NCI-H146 treated with DMSO at 0.1 percent for 48 hours (cell line): Measurements from ENCODE around the gene IGF2BP1.
A peak's percentile ranks its signal among the peaks of the same experiment; 100 is the strongest.
"Not testable (repeated sequence)": the region's sequence is repeated elsewhere in the genome, so short reads cannot be mapped to it uniquely, and the experiment has no call there.

Experiments used
- DNase-seq: peaks from one replicate; lab custom pipeline; 2025; ENCODE audit not compliant: unreplicated experiment; lab: John Stamatoyannopoulos, UW

Gene IGF2BP1

DNA sequence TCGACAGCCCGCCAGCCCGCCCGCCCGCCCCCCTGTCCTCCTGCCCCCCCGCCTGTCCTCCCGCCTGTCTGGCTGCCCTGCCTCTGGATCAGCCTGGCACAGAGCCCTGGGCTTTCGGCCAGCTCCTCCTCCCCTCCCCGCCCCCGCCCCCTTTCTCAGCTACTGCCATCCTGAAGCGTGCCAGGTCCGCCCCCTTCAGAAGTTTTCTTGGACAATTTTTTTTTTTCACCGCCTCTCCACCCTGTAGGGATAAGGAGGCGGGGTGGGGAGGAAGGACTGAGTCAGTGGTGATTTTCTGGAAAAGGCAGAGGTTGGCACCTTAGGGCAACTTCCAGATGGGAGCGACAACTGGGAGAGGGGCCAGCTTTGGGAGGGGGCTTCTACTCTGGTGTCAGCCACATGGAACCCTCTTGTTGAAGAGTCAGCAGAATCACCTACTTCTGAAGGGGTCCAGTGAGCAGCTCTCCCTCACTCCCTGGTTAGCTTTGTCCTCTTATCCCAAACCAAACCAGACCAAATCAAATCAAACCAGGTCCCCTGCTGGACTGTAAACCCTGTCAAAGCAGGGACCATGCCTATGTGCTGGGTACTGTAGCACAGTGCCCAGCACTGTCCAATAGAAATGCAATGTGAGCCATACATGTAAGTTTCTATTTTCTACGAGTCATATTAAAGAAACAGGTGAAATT, 19.7 kb downstream of the IGF2BP1 start:
- no peak for DNase-seq

DNA sequence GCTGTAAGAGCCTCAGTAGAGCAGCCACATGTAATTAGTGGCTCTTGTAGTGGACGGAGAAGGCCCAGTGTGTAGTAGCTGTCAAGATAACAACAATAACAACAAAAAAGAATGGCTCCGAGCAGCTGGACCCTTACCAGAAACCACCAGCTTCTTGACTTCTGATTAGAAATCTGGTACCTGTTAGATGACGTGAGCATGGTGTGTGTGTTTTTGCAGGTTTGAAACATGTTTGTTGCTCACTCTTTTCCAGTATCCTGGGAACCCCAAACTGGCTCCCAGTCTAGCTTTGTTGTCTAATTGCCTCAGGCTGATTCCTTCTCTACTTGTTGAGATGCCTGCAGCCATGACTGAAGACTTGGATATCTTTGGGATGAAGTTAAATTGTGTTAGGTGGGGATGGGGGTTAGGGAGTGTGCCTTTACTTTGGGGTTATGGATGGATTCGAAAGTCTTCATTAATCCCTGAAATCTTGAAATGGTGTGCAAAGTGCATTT, 21.0 kb downstream of the IGF2BP1 start:
- DNase-seq, result no peak

DNA sequence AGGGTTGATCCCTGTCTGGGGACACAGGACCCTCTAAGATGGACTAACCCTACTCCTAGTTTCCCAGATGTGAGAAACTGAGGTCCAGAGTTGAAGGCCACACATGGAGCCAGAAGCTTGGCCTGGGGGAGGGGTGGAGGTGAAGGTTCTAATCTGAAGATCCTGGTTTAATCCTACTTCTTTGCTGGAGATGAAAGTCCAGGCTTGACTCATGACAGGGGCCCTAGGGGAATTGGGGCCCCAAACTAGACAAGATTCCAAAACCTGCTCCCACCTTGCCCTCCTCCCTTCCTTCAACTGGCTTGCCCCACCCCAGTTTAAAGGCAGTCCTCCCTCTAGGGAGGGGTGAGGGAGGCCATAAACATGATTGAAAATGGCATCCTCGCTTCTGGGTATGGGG, 21.6 kb downstream of the IGF2BP1 start:
- no peak for DNase-seq

DNA sequence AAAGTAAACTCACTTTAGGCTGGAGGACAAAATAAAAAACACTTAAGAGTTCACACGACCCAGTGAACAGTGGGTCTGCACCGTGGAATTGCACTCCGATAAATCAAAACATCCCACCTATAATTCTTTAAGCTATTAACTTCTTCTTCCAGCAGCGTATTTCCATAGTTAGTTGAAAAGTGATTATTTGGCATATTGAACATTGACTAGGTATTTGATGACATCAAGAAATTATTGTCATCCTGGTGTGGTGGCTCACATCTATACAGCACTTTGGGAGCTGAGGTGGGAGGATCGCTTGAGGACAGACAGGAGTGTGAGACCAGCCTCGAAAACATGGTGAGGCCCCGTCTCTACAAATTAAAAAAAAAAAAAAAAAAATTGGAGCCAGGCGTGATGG, 23.4 kb downstream of the IGF2BP1 start:
- DNase-seq, result no peak

DNA sequence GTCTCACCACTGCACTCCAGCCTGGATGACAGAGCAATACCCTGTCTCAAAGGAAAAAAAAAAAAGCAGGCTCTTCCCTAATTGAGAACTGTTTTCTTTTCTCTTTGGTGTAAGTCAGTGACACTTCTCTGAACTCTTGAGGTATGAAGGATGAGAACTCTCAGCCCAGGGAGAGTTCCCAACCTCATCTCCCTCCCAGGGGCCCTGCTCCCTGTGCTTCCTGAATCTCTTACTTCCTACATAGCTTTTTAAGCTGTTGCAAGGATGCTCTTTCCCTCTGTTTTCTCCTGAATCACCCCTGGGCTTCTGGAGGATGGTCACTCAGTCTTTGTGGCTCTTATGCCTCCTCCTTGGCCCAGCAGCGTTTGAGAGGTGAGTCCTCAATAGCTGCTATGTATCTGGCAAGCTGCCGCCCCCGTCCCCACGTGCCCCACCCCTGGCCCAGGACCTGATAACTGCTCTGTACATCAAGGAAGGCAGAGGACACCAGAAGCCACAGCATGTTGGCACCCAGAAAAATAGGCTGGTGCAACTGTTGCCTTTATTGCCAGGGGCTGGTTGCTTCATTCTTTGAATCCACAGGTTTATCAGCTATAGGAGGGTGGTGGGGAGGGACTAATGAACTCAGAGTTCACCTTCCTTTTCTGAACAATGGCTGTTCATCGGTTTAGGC, 24.0 kb downstream of the IGF2BP1 start:
- DNase-seq, result no peak

DNA sequence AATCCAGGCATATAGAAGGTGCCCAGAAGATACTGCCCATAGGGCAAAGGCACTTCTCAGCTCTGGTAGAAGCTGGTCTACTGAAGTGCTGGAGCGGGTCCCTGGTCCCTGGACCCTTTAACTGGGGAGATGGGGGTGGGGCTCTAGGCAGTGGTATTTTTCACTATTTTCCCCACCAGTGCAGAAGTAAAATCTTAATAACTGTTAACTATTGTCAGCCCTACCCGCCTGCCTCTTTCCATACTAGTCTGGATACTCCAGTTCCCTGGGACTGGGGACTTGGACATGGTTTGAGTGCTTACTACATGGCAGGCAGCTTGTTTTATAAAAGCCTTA, 24.6 kb downstream of the IGF2BP1 start:
- no peak for DNase-seq

DNA sequence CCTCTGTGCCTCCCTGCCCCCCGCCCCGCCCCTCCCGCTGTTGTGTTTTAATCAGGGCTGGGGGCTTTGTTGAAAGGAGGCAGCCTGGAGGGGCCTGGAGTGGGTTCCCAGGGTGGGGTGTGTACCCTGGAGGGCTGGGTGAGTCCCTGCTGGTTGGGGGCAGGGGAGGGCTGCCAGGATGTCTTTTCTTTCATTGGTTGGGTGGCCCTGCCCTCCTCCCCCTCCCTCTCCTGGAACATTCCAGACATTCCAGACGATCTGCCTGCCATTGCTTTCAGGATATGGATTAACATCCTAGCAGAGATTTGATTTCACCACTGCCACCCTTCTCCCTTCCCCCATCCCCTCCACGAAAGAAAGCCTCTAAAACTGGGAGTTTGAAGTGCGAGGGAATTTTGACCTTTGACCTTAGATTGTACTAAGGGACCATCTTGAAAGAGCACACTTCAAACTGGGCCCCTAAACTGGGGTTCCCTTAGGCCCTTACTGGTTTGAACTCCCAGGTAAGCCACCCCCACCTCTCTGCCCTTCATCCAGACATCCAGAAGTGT, 25.3 kb downstream of the IGF2BP1 start:
- DNase-seq, result no peak

DNA sequence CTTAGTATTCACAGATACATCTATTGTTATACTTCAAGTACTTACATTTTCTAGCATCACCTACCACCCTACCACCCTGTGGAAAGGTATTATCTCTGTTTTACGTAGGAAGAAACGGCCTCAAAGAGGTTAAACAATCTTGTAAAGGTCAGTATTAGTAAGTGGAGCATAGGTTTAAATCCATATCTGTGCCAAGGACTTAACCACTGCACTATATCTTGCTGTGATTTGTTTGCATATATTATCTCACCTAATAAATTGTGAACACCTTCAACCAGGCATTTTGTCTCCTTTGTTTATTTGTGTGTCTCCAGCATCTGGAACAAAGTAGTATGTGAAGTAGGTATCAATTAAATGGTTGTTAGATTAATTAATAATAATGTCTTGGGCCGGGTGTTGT, 27.3 kb downstream of the IGF2BP1 start:
- DNase-seq, result no peak

DNA sequence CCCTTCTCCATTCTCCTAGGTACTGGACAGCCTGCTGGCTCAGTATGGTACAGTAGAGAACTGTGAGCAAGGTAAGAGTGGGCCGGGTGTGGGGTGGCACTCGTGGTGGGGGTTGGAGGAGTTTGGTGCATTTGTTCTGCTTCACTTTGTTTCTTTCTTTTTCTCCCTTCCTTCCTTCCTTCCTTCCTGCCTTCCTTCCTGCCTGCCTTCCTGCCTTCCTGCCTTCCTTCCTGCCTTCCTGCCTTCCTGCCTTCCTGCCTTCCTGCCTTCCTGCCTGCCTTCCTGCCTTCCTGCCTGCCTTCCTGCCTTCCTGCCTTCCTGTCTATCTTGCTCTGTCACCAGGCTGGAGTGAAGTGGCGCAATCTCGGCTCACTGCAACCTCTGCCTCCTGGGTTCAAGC, 29.3 kb downstream of the IGF2BP1 start:
- DNase-seq, result not testable (repeated sequence)

DNA sequence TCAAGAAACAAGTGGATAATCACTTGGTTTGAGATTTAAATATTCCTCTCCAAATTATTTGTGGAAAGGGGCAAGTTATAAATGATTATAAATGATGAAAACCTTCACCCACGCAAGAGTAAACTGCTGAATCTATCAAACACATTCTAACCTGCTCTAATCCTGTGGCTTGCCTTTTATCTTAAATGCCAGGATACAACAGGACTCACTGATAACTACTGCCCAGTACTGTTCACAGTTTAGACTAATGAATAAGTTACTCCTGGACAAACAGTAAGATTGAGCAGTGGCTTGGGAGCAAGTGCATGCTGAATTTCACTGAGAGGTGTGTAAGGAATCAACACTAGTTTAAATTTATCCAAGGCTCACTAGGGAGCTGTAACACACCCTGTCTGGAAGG, 31.1 kb downstream of the IGF2BP1 start:
- no peak for DNase-seq

DNA sequence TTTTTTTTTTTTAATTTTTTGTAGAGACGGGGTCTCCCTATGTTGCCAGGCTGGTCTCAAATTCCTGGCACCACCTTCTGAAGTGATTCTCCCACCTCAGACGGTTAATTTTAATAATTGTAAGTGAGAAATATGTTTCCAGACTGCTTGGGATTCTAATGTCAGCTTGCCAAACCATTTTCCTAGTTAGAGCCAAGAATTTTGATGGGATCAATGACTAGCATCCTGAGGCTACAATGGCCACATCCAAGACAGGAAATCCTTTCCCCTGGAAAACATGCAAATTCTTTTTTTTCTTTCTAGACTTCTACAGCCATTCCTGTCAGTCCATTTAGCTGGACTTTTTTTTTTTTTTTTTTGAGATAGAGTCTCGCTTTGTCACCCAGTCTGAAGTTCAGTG, 32.6 kb downstream of the IGF2BP1 start:
- no peak for DNase-seq

DNA sequence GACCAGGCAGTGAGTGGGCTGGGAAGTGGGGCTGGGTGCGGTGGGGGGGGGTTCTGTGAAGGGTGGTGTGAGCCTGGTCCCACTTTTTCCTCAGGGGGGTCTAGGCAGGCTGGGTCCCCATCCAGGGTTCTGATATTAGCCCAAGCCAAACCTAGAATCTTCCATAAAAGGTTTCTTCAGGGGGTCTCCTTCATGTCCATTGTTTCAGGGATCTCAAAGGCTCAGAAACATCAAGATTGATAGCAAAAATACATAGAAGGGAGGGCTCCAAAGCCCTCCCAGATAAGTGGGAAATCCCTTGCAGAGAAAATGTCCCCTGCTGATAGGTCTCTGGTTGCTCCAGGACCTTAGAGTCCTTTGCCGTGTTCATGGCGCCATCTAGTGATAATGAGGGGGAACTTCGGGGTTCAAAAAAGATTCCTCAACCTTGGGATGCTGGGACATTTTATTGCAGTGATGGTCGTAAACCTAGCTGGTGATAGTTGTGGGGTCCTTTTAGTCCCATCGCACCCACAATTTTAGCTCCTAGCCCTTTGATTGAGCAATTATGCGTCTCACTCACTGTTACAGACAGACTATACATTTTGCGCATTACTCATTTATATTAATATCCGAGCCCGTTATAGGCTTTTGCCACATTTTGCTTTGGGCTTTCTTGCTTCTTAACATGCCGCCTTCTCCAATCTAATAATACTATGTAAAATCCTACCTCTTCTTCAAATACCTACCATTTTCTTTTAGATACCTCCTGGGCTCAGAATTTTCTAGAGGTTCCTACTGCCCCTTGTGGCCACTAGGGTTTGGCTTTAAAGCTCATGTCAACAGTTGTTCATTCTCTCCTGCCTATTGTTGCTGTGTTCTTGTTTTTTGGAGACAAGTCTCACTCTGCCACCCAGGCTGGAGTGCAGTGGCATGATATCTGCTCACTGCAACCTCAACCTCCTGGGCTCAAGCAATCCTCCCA, 35.1 kb downstream of the IGF2BP1 start:
- peak; percentile 21 for DNase-seq

DNA sequence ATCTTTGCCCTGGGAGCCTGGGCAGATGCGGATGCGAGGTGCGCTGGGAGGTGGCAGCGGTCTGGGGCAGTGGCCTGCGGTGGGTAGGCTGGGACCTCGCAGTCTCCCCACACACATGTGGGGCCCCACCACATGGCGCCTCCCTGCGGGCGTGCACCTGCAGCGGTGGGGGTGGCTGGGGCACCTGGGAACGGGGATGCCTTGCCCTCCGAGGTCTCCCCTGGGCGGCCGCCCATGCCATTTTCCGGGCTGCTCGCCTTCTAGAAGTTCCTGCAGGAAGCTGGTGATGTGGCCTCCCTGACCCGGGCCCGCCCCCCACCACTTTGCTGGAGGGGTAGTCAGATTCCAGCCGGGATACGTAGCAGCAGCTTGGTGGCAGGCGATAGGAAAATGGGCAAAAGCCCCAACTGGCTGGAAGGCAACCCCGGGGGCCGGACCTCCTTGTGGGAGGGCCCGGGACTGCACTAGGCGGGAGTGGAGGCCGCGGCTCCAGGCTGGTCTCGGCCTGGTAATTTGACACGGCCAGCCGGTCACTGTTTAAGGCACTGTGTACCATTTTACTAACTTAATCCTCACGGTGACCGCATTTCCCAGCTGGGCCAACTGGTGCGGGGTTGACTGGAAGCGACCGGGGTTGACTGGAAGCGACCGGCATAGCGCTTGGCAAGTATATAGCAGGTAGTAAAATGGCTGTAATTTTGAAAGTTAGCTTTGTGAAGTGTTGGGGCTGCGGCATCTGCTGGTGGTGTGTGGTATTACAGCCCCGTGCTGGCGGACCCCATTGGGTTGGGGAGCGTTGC, 38.5 kb downstream of the IGF2BP1 start:
- no peak for DNase-seq

DNA sequence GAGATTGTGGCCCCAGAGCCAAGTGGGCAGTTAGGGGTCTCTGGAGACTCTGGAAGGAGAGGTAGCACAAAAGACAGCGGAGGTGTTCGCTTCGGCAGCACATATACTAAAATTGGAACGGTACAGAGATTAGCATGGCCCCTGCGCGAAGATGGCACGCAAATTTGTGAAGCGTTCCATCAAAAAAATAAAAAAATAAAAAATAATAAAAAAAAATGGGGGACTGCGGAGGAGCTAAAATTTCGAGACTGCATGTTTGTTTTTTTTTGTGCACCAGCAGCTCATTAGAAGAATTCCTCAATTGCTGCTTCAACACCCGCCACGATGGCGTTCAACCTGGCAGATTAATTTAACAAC, 39.1 kb downstream of the IGF2BP1 start:
- DNase-seq, result no peak

DNA sequence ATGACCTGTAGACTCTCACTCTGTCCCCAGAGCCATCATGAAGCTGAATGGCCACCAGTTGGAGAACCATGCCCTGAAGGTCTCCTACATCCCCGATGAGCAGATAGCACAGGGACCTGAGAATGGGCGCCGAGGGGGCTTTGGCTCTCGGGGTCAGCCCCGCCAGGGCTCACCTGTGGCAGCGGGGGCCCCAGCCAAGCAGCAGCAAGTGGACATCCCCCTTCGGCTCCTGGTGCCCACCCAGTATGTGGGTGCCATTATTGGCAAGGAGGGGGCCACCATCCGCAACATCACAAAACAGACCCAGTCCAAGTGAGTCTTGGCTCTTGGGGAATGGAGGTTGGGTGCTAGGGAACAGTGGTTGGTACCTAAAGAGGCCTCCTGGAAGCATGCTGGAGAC, 41.0 kb downstream of the IGF2BP1 start:
- no peak for DNase-seq

DNA sequence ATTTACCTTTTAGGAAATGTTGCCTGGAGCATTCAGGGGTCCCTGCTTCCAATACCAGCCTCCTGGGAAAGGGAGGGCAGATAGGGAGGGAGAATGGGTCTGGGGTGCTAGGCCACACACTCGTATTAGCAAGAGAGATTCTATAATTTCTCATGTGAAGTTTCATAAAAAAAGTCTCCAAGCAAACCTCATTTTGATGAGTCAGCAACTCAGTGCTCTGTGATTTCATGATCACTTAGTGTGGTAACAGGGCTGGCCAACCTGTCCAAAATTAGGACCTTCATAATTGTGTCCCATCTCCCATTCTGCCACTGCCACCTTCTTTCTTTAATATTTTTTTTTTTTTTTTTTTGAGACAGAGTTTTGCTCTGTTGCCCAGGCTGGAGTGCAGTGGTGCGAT, 41.4 kb downstream of the IGF2BP1 start:
- no peak for DNase-seq

DNA sequence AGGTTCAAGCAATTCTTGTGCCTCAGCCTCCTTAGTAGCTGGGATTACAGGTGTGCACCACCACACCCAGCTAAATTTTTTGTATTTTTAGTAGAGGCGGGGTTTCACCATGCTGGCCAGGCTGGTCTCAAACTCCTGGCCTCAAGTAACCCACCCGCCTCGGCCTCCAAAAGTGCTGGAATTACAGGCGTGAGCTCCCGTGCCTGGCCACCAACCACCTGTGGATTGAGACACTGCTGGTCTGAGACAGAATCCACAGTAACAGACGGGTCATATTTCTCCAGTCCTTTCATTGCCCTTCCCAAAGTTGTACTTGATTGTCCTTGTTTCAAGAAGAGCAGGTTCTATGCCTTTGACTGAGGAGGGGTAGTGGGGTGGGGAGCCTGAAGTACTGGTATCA, 42.3 kb downstream of the IGF2BP1 start:
- not testable (repeated sequence) for DNase-seq

DNA sequence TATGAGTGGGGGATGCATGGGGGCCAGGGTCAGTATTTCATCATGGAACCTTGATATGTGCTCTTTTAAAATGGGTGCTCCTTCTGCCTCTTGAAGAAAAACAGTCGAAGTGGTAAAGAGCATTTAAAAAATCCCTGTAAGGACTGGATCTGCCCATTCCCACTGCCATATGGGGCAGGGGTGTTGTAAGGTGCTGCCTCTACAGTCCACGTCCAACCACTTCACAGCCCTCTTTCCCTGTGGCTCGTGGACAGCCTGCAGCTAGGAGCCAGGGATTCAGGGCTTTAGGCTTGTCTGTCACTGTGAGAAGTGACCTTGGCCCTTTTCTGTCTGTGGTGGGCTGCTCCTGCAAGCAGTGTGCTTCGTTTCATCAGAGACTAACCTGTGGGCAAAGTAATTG, 44.3 kb downstream of the IGF2BP1 start:
- no peak for DNase-seq

DNA sequence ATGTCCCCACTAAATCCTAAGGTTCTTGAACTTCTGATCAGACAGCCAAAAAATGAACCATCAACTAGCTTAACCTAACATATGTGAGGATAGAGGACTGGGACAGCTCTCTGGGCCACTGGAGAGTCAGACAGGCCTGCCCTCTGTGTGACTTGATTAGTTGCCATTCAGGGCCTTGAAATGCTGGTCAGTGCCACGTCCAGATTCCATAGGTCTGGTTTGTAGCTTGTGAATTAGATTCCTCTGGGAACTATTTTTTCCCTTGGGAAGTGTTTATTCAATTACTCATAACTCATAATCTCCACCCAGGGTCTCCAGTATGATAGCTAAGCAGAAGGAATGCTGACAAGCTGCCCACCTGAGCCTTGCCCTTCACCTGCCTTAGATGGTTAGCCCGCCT, 48.2 kb downstream of the IGF2BP1 start:
- no peak for DNase-seq

DNA sequence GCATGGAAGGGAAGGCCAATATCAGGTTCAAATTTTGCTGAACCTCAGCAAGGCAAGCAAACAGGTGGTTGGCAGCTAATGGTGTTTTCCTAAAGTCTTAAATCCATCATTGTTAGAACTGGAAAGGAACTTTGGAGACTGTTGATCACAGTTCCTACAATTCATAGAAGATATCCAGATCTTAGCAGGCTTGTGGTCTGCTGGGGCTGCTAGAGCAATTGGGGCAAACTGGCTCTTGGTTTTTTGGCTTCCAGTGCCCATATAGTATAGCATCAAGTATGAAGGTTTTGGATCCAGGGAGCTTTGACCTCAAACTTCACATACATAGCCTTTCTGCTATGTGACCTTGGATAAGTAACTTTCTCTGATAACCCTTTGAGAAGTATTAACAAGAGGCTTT, 49.7 kb downstream of the IGF2BP1 start:
- DNase-seq, result no peak

DNA sequence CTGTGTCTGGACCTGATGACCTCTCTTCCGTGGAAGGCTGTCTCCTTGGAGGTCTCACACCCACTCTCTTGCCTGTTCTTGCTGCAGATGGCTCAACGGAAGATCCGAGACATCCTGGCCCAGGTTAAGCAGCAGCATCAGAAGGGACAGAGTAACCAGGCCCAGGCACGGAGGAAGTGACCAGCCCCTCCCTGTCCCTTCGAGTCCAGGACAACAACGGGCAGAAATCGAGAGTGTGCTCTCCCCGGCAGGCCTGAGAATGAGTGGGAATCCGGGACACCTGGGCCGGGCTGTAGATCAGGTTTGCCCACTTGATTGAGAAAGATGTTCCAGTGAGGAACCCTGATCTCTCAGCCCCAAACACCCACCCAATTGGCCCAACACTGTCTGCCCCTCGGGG, 52.1 kb downstream of the IGF2BP1 start:
- DNase-seq, result no peak
